HG02938 (cell line): ENCODE measurements around the gene SOX5.

Experiments
- ATAC-seq: cut with Tn5 transposase; IDR thresholded peaks from one replicate; pipeline ENCODE4 v1.9.1; 2021; ENCODE audit warnings: mild to moderate bottlenecking, moderate library complexity; ENCODE audit not compliant: unreplicated experiment

SOX5 gene

GRCh38 chr12:23630524-23630923 is 318.9 kb downstream of the SOX5 start:
- ATAC-seq: no peak

- no peak for ATAC-seq
Measured at GRCh38 chr12:23628806-23629205, 320.7 kb downstream of the SOX5 start.

- ATAC-seq: no peak
Measured at GRCh38 chr12:23626791-23627190, 322.7 kb downstream of the SOX5 start.

- no peak for ATAC-seq
Measured at GRCh38 chr12:23621900-23622299, 327.6 kb downstream of the SOX5 start.

- ATAC-seq: no peak
Measured at GRCh38 chr12:23618718-23619117, 330.8 kb downstream of the SOX5 start.

- no peak for ATAC-seq
Measured at GRCh38 chr12:23617749-23618148, 331.7 kb downstream of the SOX5 start.

GRCh38 chr12:23614280-23614679 is 335.2 kb downstream of the SOX5 start:
- ATAC-seq: no peak

- no peak for ATAC-seq
Measured at GRCh38 chr12:23611320-23611719, 338.1 kb downstream of the SOX5 start.

- ATAC-seq: no peak
Measured at GRCh38 chr12:23600919-23601318, 348.6 kb downstream of the SOX5 start.

GRCh38 chr12:23596568-23596967 is 352.9 kb downstream of the SOX5 start:
- ATAC-seq: no peak

- ATAC-seq: no peak
Measured at GRCh38 chr12:23587833-23588559, 361.5 kb downstream of the SOX5 start.

- no peak for ATAC-seq
Measured at GRCh38 chr12:23585782-23586163, 363.7 kb downstream of the SOX5 start.

GRCh38 chr12:23585156-23585781 is 364.2 kb downstream of the SOX5 start:
- ATAC-seq: no peak

GRCh38 chr12:23581913-23582312 is 367.6 kb downstream of the SOX5 start:
- no peak for ATAC-seq

GRCh38 chr12:23579257-23579656 is 370.2 kb downstream of the SOX5 start:
- no peak for ATAC-seq

GRCh38 chr12:23576372-23576771 is 373.1 kb downstream of the SOX5 start:
- ATAC-seq: peak; percentile 94

- ATAC-seq: no peak
Measured at GRCh38 chr12:23569356-23569755, 380.1 kb downstream of the SOX5 start.

GRCh38 chr12:23566133-23566532 is 383.3 kb downstream of the SOX5 start:
- ATAC-seq: no peak

GRCh38 chr12:23564451-23565152 is 384.9 kb downstream of the SOX5 start:
- ATAC-seq: no peak

GRCh38 chr12:23561364-23562345 is 387.8 kb downstream of the SOX5 start:
- no peak for ATAC-seq

GRCh38 chr12:23560611-23561010 is 388.9 kb downstream of the SOX5 start:
- ATAC-seq: peak; percentile 92
